Psoas muscle (tissue), 8 donors: Measurements from ENCODE around the gene SPRED1. TPM values are rescaled to one million over a fixed set of nuclear protein-coding genes. Genes with fewer than 3 reads are reported as not detected.

Experiments
- ATAC-seq, 4 donors: fragments of 200-7000 bp; cut with Tn5 transposase; one replicate each; pipeline ENCODE4 v1.9.1; 2020; ENCODE audit warnings: moderate library complexity in 3 of 4, mild to moderate bottlenecking in 2 of 4
- DNase-seq, 2 donors: peaks; one replicate each; pipeline ENCODE4 v3.0.0-alpha.2; 2020
- H3K27ac ChIP-seq: fragments of 200-600 bp; one replicate; pipeline ENCODE4 v1.8.0; 2022
- H3K27me3 ChIP-seq, 3 donors: fragments of 200-600 bp in 1 of 3; one replicate each; pipeline versions ENCODE4 v1.6.1 to v1.8.0; 2013 to 2022; ENCODE audit warnings: low read length in 2 of 3, mild to moderate bottlenecking in 2 of 3, moderate library complexity in 1 of 3; ENCODE audit not compliant: insufficient read depth in 3 of 3
- H3K36me3 ChIP-seq, 2 donors: fragments of 200-600 bp in 1 of 2; one replicate each; pipeline versions ENCODE4 v1.6.1 to v1.8.0; 2013 to 2022; ENCODE audit warnings: low read depth in 1 of 2, mild to moderate bottlenecking in 1 of 2, moderate library complexity in 1 of 2; ENCODE audit not compliant: insufficient read depth in 1 of 2
- H3K4me1 ChIP-seq: fragments of 200-600 bp; one replicate; pipeline ENCODE4 v1.8.0; 2022
- H3K4me3 ChIP-seq: fragments of 200-600 bp; one replicate; pipeline ENCODE4 v1.8.0; 2022; ENCODE audit warnings: mild to moderate bottlenecking
- H3K9me3 ChIP-seq: fragments of 200-600 bp; one replicate; pipeline ENCODE4 v1.8.0; 2022
- WGBS, 3 donors: extraction: QIAGEN DNeasy Blood & Tissue Kit; methylation state at CpG; one replicate each; pipeline versions ENCODE4 v1.1.6 to v1.1.7; 2013; 5-methylcytosine and 5-hydroxymethylcytosine counted together
- intact Hi-C, 2 donors: fragments of 100-400 bp; cut with DNase I; formaldehyde crosslinking; loops; one replicate each; pipeline versions ENCODE4 v1.11.0 to v1.14.2; 2022
- polyA plus RNA-seq, 3 donors: library from polyadenylated mRNA; stranded (reverse); fragments of 200-250 nt; gene quantifications; one replicate each; pipeline ENCODE4 v1.2.3, GENCODE V29; 2013
- total RNA-seq, 4 donors: library from RNA; stranded (reverse); fragmentation: NEBNext Ultra II Directional in 2 of 4; extraction: Animal tissue kit (Norgen Biotek cat#: 25700) in 2 of 4; gene quantifications; one replicate each; pipeline versions ENCODE4 v1.2.1 to v1.2.4, GENCODE V29; 2021 to 2023
- TF ChIP-seq, protein P1 (sequence below): fragments of 200-600 bp; IDR thresholded peaks from one replicate; pipeline ENCODE4 v1.8.0; 2022; ENCODE audit warnings: antibody characterized with exemption
- donor health status: healthy with polysubstance abuse.
- donor health status: DM: no; HTN: no; CAD: no; lungs with moderate emphysema.
- donor health status: Bipolar disorder and iron deficiency.
- donor health status: healthy.
- donor health status: DM: yes; HTN: yes; CAD: no.
- donor health status: DM: no; HTN: no; CAD: no.
- donor health status: DM: no; HTN: no; CAD: no.
- donor health status: DM: yes; HTN: yes; CAD: no.

SPRED1 gene
- total and polyA plus RNA-seq, 7 donors = 0.98 to 7.1 (median 4.2) TPM

- H3K4me1 ChIP-seq = no peaks in the 10 kb centered on the region
- ATAC-seq = no peak
- WGBS, 3 donors = 82 to 84% (median 83%) methylated on average over 3 of the region's 3 CpGs
- TF ChIP-seq, protein P1, sequence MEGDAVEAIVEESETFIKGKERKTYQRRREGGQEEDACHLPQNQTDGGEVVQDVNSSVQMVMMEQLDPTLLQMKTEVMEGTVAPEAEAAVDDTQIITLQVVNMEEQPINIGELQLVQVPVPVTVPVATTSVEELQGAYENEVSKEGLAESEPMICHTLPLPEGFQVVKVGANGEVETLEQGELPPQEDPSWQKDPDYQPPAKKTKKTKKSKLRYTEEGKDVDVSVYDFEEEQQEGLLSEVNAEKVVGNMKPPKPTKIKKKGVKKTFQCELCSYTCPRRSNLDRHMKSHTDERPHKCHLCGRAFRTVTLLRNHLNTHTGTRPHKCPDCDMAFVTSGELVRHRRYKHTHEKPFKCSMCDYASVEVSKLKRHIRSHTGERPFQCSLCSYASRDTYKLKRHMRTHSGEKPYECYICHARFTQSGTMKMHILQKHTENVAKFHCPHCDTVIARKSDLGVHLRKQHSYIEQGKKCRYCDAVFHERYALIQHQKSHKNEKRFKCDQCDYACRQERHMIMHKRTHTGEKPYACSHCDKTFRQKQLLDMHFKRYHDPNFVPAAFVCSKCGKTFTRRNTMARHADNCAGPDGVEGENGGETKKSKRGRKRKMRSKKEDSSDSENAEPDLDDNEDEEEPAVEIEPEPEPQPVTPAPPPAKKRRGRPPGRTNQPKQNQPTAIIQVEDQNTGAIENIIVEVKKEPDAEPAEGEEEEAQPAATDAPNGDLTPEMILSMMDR = no peak
- no peak for DNase-seq
- no peaks in the 10 kb centered on the region for H3K27me3 ChIP-seq
- no peak overlapping the region for H3K4me3 ChIP-seq
- H3K36me3 ChIP-seq = peaks cover 0 to 23% of the 10 kb centered on the region in 2 donors
- intact Hi-C loops = no loop called here
- H3K9me3 ChIP-seq = no peaks in the 10 kb centered on the region
- no peak overlapping the region for H3K27ac ChIP-seq
These were observed 96.6 kb downstream of the SPRED1 start for GRCh38 chr15:38349251-38349650.

DNA sequence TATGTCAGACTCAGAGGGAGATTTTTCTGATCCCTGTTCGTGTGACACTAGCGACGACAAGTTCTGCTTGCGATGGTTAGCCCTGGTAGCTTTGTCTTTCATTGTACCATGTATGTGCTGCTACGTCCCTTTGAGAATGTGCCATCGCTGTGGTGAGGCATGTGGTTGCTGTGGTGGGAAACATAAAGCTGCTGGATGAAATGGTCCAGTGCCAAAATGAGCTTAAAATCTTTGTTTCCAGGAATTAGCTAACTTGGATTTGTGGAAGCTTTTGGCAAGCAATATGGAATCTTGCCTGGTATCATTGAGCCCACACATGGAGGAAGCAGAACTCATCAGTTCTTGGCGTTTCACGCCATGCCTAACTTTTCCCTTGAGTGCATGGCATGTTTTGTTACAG, 98.8 kb downstream of the SPRED1 start:
- DNase-seq (no peak), ATAC-seq (no peak)
- no peak overlapping the region for H3K27ac ChIP-seq
- peaks cover 0 to 23% of the 10 kb centered on the region in 2 donors for H3K36me3 ChIP-seq
- WGBS, 3 donors = 60 to 61% (median 61%) methylated on average over 8 of the region's 8 CpGs
- no peak overlapping the region for H3K4me3 ChIP-seq
- no peaks in the 10 kb centered on the region for H3K4me1 ChIP-seq
- no peaks in the 10 kb centered on the region for H3K27me3 ChIP-seq
- TF ChIP-seq, protein P1 = no peak
- intact Hi-C loops = loop anchor here (5.0 kb wide), 2 partner anchors 99 to 354 kb away; partner anchors contain the start of gene SPRED1 (in 1 of the 2)
- H3K9me3 ChIP-seq = no peaks in the 10 kb centered on the region

GRCh38 chr15:38354315-38354929, 101.8 kb downstream of the SPRED1 start:
- 39 to 48% (median 40%) methylated on average over 3 of the region's 3 CpGs for WGBS, 3 donors
- Histone ChIP-seq H3K27ac (no peak overlapping the region), H3K36me3 (peaks cover 0 to 18% of the 10 kb centered on the region in 2 donors)

DNA sequence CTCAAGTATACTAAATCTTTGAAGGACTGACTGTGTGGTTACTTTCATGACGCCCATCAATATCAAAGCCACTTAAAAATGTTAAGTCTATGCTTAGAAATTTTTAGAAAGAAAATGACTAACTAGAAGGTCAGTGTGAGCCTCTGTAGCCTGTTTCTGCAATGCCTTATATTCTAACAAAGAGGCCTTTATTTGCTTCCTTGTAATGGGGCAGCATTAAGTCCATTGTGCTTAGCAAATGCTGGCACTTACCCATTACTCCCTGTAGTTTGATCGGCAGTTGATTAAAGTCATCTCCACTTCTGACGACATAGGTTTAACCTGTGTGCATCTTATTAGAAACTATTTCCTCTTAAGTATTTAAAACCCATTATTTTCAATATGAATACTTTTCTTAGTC, 109.7 kb downstream of the SPRED1 start:
- H3K4me1 ChIP-seq = no peaks in the 10 kb centered on the region
- 79 to 92% (median 80%) methylated on average over 3 of the region's 3 CpGs for WGBS, 3 donors
- intact Hi-C loops = no loop called here

More at GRCh38 chr15:38354315-38354929, 101.8 kb downstream of the SPRED1 start:
- no peaks in the 10 kb centered on the region for H3K9me3 ChIP-seq
- ATAC-seq = peak in 2 of 4 donors; percentile 47 to 71
- no peaks in the 10 kb centered on the region for H3K4me1 ChIP-seq
- no peaks in the 10 kb centered on the region for H3K27me3 ChIP-seq
- H3K4me3 ChIP-seq = no peak overlapping the region
- DNase-seq = peak; percentile 29 to 45
- intact Hi-C loops = loop anchor here (2.0 to 5.0 kb wide), 3 partner anchors 102 to 358 kb away; partner anchors contain the start of gene SPRED1 (in 1 of the 2)
- TF ChIP-seq, protein P1 = peak; percentile 79

More for the DNA sequence above, 109.7 kb downstream of the SPRED1 start:
- H3K27ac ChIP-seq = no peak overlapping the region
- ATAC-seq (no peak), DNase-seq (no peak)
- no peak overlapping the region for H3K4me3 ChIP-seq
- peaks cover 0 to 6% (median 0%) of the 10 kb centered on the region in 3 donors for H3K27me3 ChIP-seq
- H3K9me3 ChIP-seq = no peaks in the 10 kb centered on the region
- H3K36me3 ChIP-seq = no peaks in the 10 kb centered on the region
- TF ChIP-seq, protein P1 = no peak
